Mesenchymal stem cell (in vitro differentiated cells and primary cell): ENCODE data around the gene C14orf132.
A peak's percentile ranks its signal among the peaks of the same experiment; 100 is the strongest.

Experiments used
- DNase-seq: peaks from one replicate; pipeline ENCODE4 v3.0.0-alpha.2; 2013
- H2AFZ ChIP-seq: one replicate; pipeline ENCODE4 v1.6.1; 2013; ENCODE audit warnings: low read depth, mild to moderate bottlenecking, control low read depth, inconsistent platforms, low read length, moderate library complexity
- H2AK5ac ChIP-seq: 2 replicates; pipeline ENCODE4 v1.6.1; 2013; ENCODE audit warnings: low read length, moderate library complexity, mild to moderate bottlenecking, inconsistent platforms; ENCODE audit not compliant: severe bottlenecking
- H2BK120ac ChIP-seq: one replicate; pipeline ENCODE4 v1.6.1; 2013; ENCODE audit warnings: low read depth, mild to moderate bottlenecking, inconsistent platforms, low read length, moderate library complexity
- H2BK12ac ChIP-seq, 2 experiments: one replicate each; pipeline ENCODE4 v1.6.1; 2013; ENCODE audit warnings: inconsistent platforms in 2 of 2, low read length in 2 of 2, mild to moderate bottlenecking in 2 of 2, moderate library complexity in 2 of 2, control low read depth in 1 of 2
- H2BK15ac ChIP-seq: one replicate; pipeline ENCODE4 v1.6.1; 2013; ENCODE audit warnings: mild to moderate bottlenecking, low read depth, inconsistent platforms; ENCODE audit not compliant: poor library complexity, severe bottlenecking
- H2BK5ac ChIP-seq: 2 replicates; pipeline ENCODE4 v1.6.1; 2013; ENCODE audit warnings: low read depth, mild to moderate bottlenecking, low read length, control low read depth, inconsistent platforms; ENCODE audit not compliant: poor library complexity, severe bottlenecking
- H3K14ac ChIP-seq, 2 experiments: one replicate each; pipeline ENCODE4 v1.6.1; 2013; ENCODE audit warnings: inconsistent platforms in 2 of 2, low read length in 2 of 2, control low read depth in 1 of 2, mild to moderate bottlenecking in 1 of 2, moderate library complexity in 1 of 2
- H3K18ac ChIP-seq, 2 experiments: one replicate each; pipeline ENCODE4 v1.6.1; 2013; ENCODE audit warnings: inconsistent platforms in 2 of 2, low read length in 2 of 2, control low read depth in 1 of 2, low read depth in 1 of 2, mild to moderate bottlenecking in 1 of 2
- H3K23ac ChIP-seq, 2 experiments: one replicate each; pipeline ENCODE4 v1.6.1; 2013; ENCODE audit warnings: inconsistent platforms in 2 of 2, low read length in 2 of 2, mild to moderate bottlenecking in 2 of 2, moderate library complexity in 2 of 2, control low read depth in 1 of 2
- H3K27ac ChIP-seq: 2 replicates; pipeline ENCODE4 v1.5.1; 2013; ENCODE audit warnings: mild to moderate bottlenecking, moderate library complexity, low read length, control low read depth, inconsistent platforms; ENCODE audit not compliant: poor library complexity, severe bottlenecking
- H3K27me3 ChIP-seq, 2 experiments: 2 replicates each; pipeline versions ENCODE4 v1.6.1 to v1.7.0; 2013; ENCODE audit warnings: low read length in 2 of 2, mild to moderate bottlenecking in 2 of 2, moderate library complexity in 2 of 2, control low read depth in 1 of 2, inconsistent platforms in 1 of 2; ENCODE audit not compliant: control insufficient read depth in 1 of 2, insufficient read depth in 1 of 2
- H3K36me3 ChIP-seq, 2 experiments: 2 replicates each; pipeline versions ENCODE4 v1.6.1 to v1.7.0; 2013; ENCODE audit warnings: low read length in 2 of 2, control low read depth in 1 of 2, inconsistent platforms in 1 of 2, low read depth in 1 of 2, mild to moderate bottlenecking in 1 of 2; ENCODE audit not compliant: insufficient read depth in 2 of 2, control insufficient read depth in 1 of 2
- H3K4ac ChIP-seq, 2 experiments: one replicate each; pipeline ENCODE4 v1.6.1; 2013; ENCODE audit warnings: inconsistent platforms in 2 of 2, low read length in 2 of 2, mild to moderate bottlenecking in 2 of 2, moderate library complexity in 2 of 2, control low read depth in 1 of 2, low read depth in 1 of 2
- H3K4me1 ChIP-seq: 2 replicates; pipeline ENCODE4 v1.6.1; 2013; ENCODE audit warnings: low read depth, low read length, control low read depth; ENCODE audit not compliant: control insufficient read depth, insufficient read depth
- H3K4me2 ChIP-seq: 2 replicates; pipeline ENCODE4 v1.6.1; 2013; ENCODE audit warnings: low read length, mild to moderate bottlenecking, inconsistent platforms; ENCODE audit not compliant: poor library complexity, severe bottlenecking
- H3K4me3 ChIP-seq, 2 experiments: 2 replicates each; pipeline versions ENCODE4 v1.5.1 to v1.7.0; 2013; ENCODE audit warnings: low read length in 2 of 2, mild to moderate bottlenecking in 2 of 2, control low read depth in 1 of 2, low read depth in 1 of 2; ENCODE audit not compliant: insufficient read depth in 1 of 2
- H3K79me1 ChIP-seq: replicated peaks from 2 replicates; pipeline ENCODE4 v1.6.1; 2013; ENCODE audit warnings: mild to moderate bottlenecking, control low read depth, low read length, inconsistent platforms; ENCODE audit not compliant: poor library complexity, severe bottlenecking
- H3K9ac ChIP-seq: 2 replicates; pipeline ENCODE4 v1.7.0; 2013; ENCODE audit warnings: mild to moderate bottlenecking, low read length, moderate library complexity
- H3K9me3 ChIP-seq: 2 replicates; pipeline ENCODE4 v1.7.0; 2013; ENCODE audit warnings: mild to moderate bottlenecking, low read length; ENCODE audit not compliant: control insufficient read depth
- H4K8ac ChIP-seq: one replicate; pipeline ENCODE4 v1.6.1; 2013; ENCODE audit warnings: inconsistent platforms, mild to moderate bottlenecking, low read length, moderate library complexity
- H4K91ac ChIP-seq: one replicate; pipeline ENCODE4 v1.6.1; 2013; ENCODE audit warnings: mild to moderate bottlenecking, low read length, inconsistent platforms
- WGBS: methylation state at CpG from one replicate; pipeline ENCODE4 v1.1.7; 2013; ENCODE audit warnings: mixed read lengths; 5-methylcytosine and 5-hydroxymethylcytosine counted together

Gene C14orf132

DNA sequence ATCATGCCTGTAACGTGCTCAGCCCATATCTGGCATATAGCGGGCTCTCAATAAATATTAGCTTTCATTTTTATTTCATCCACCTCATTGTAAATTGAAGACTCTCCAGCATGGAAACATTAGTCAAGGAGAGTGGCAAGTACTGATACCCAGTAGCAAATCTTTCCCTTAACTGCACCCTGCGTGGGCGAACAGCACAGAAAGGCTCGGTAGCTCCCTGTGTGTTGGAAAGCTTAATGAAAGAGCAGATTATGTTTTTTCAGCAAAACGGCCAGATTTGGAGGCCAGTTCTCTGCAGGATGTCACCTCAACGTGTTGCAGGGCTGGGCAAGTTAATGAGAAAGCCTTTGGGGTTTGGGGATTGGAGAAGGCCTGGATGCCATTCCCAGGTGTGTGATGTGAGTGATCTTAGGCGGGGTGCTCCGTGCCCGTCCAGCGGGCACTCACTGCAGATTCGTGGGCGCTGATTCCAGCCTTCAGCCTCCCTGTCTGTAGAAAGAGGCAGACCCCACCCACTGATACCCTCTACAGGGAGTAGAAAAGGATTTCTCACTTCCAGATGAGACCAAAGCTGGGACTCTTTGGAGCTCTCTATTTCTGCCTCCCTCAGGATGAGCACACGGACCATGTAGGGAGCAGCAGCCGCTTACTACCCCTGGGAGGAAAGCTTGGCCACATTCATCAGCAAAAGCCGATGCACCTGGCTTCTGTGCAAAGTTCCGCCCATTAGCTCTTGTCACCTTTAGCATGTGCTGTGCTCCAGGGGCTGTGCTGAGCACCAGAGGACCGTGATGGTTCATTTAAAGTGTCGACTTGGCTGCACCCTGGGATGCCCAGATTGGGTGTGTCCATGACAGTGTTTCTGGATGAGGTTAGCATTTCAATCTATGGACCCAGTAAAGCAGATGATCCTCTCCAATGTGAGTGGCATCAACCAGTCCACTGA lies 29.1 kb downstream of the C14orf132 start:
- Histone ChIP-seq H3K23ac (no peak overlapping the region), H4K91ac (peak overlapping the region; percentile 37), H2BK5ac (no peak overlapping the region), H3K27ac (no peak overlapping the region), H3K9me3 (no peaks in the 10 kb centered on the region), H3K18ac (no peak overlapping the region), H3K14ac (no peak overlapping the region), H3K79me1 (peaks cover 64% of the 10 kb centered on the region), H2BK120ac (no peak overlapping the region), H2AFZ (no peak overlapping the region), H2BK12ac (no peak overlapping the region), H4K8ac (no peak overlapping the region), H3K4me3 (no peak overlapping the region), H3K36me3 (peaks cover 32 to 35% of the 10 kb centered on the region in 2 experiments), H3K4me2 (no peak overlapping the region), H3K4ac (no peak overlapping the region), H3K27me3 (no peaks in the 10 kb centered on the region), H3K4me1 (peaks cover 9% of the 10 kb centered on the region), H2BK15ac (no peak overlapping the region), H3K9ac (no peak overlapping the region), H2AK5ac (no peak overlapping the region)
- WGBS, result 91% methylated on average over 19 of the region's 19 CpGs
- DNase-seq, result no peak

DNA sequence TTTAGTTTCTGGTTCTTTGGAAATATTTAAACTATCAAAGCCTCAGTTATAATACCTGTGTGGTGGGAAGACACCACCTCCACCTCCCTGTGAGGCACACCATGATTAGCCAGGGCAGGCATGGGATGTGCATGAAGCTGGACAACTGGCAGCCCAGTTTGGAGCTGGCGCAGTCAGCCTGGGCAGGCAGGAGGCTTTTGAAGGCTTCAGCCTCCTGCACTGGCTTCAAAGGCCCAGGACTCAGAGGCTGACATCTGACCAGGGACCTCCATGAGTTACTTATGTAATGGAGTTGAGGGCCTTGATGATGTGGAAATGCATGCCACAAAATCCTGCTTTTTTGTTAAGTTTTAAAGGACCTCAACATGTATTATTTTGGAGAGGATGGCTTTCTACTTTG lies 30.3 kb downstream of the C14orf132 start:
- H3K18ac ChIP-seq, result no peak overlapping the region
- no peak overlapping the region for H3K27ac ChIP-seq
- H3K9ac ChIP-seq, result no peak overlapping the region
- H2BK15ac ChIP-seq, result no peak overlapping the region
- H3K23ac ChIP-seq, result no peak overlapping the region
- H3K4ac ChIP-seq, result no peak overlapping the region
- no peak overlapping the region for H3K14ac ChIP-seq
- H2BK120ac ChIP-seq, result no peak overlapping the region
- no peak overlapping the region for H3K4me3 ChIP-seq
- H3K4me2 ChIP-seq, result no peak overlapping the region
- H3K4me1 ChIP-seq, result peaks cover 9% of the 10 kb centered on the region
- H2AFZ ChIP-seq, result no peak overlapping the region
- H3K79me1 ChIP-seq, result peaks cover 66% of the 10 kb centered on the region
- 52% methylated on average over 1 of the region's 1 CpG for WGBS
- no peak overlapping the region for H2BK5ac ChIP-seq
- no peak overlapping the region for H2AK5ac ChIP-seq
- H3K9me3 ChIP-seq, result no peaks in the 10 kb centered on the region
- no peak overlapping the region for H4K91ac ChIP-seq
- no peak overlapping the region for H4K8ac ChIP-seq
- no peaks in the 10 kb centered on the region for H3K27me3 ChIP-seq
- no peak overlapping the region for H2BK12ac ChIP-seq
- peaks cover 32 to 35% of the 10 kb centered on the region in 2 experiments for H3K36me3 ChIP-seq
- DNase-seq, result no peak

DNA sequence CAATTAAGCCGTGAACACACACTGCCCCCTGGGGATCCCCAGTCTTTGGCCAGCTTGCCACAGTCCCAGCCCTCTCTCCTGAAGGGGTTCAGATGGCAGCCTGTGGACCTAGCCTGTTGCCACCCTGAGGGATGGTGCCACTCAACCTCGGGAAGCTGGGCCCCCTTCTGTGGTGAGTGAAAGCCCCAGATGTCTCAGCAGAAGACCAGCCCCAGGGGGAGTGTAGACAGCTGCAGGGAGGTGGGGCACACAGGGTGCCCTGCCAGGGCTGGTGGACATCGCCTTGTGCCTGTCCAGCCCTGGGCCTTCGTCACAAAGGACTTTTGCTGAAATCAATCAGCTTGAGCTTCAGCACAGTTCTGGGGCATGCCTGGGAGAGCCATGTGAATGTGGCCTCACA lies 32.4 kb downstream of the C14orf132 start:
- H3K36me3 ChIP-seq, result peaks cover 29 to 35% of the 10 kb centered on the region in 2 experiments
- no peaks in the 10 kb centered on the region for H3K27me3 ChIP-seq
- no peak overlapping the region for H2BK120ac ChIP-seq
- H4K91ac ChIP-seq, result no peak overlapping the region
- no peak overlapping the region for H3K4me2 ChIP-seq
- H3K79me1 ChIP-seq, result peaks cover 49% of the 10 kb centered on the region
- H2AK5ac ChIP-seq, result no peak overlapping the region
- H2BK12ac ChIP-seq, result no peak overlapping the region
- no peak overlapping the region for H2BK5ac ChIP-seq
- no peak overlapping the region for H2BK15ac ChIP-seq
- H3K9me3 ChIP-seq, result no peaks in the 10 kb centered on the region
- peaks cover 6% of the 10 kb centered on the region for H3K4me1 ChIP-seq
- no peak overlapping the region for H3K18ac ChIP-seq
- no peak overlapping the region for H3K27ac ChIP-seq
- H3K23ac ChIP-seq, result no peak overlapping the region
- WGBS, result 93% methylated on average over 4 of the region's 4 CpGs
- H3K14ac ChIP-seq, result no peak overlapping the region
- DNase-seq, result no peak
- no peak overlapping the region for H4K8ac ChIP-seq
- no peak overlapping the region for H3K4ac ChIP-seq
- no peak overlapping the region for H2AFZ ChIP-seq
- no peak overlapping the region for H3K4me3 ChIP-seq
- H3K9ac ChIP-seq, result no peak overlapping the region

DNA sequence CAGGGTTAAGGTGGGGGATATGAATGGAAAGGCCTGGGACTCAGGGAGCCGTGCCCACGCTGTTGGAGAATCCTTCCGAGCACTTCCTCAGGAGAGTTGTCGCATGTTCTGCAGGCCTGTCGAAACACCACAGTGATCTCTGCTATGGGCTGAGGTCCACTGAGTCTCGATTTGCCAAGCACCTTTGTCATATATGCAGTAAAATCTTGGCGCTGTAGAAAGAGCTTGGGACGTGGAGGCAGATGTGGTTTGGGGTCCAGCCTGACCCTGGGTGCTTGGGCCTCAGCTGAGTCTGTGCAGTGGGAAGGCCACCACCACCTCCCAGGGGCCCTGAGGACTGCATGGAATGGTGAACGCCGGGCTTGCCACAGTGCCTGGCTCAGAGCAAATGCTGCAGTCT lies 32.9 kb downstream of the C14orf132 start:
- Histone ChIP-seq H2AFZ (no peak overlapping the region), H3K18ac (no peak overlapping the region), H2AK5ac (no peak overlapping the region), H2BK120ac (no peak overlapping the region), H3K79me1 (peaks cover 47% of the 10 kb centered on the region), H3K4me2 (no peak overlapping the region), H4K8ac (no peak overlapping the region), H2BK12ac (no peak overlapping the region), H3K23ac (no peak overlapping the region), H4K91ac (no peak overlapping the region), H3K4me3 (no peak overlapping the region), H3K9ac (no peak overlapping the region), H3K27me3 (no peaks in the 10 kb centered on the region), H3K4me1 (peaks cover 5% of the 10 kb centered on the region), H2BK5ac (no peak overlapping the region), H2BK15ac (no peak overlapping the region), H3K36me3 (peaks cover 29 to 35% of the 10 kb centered on the region in 2 experiments), H3K4ac (no peak overlapping the region), H3K27ac (no peak overlapping the region), H3K14ac (no peak overlapping the region), H3K9me3 (no peaks in the 10 kb centered on the region)
- 96% methylated on average over 10 of the region's 10 CpGs for WGBS
- DNase-seq, result no peak
